Measurements from ENCODE around the gene DPAGT1. TPM values are rescaled to one million over a fixed set of nuclear protein-coding genes. Genes with fewer than 3 reads are reported as not detected.
A peak's percentile ranks its signal among the peaks of the same experiment; 100 is the strongest.

DPAGT1 gene
- total RNA-seq, 2 experiments from 2014 or later: 57.8 to 73.5 TPM

DNA sequence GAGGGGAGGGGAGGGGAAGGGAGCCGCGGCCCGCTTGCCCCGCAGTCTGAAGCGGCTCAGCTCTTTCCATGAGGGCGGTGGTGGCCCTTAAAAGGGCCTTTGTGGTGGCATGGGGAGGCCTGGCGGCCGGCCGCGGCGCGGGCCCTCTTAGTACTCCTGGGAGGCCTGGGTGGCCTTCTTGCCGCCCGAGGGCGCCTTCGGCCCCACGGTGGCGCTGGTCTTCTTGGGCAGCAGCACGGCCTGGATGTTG is 6.9 kb downstream of the DPAGT1 start:
- intact Hi-C loops (cut with DNase I, micrococcal nuclease): loop anchor here (1.0 to 2.0 kb wide), 14 partner anchors 9 to 240 kb away; partner anchors contain the start of genes HINFP (in 2 of the 2), HYOU1 (in 2 of the 2), RPS25 (in 2 of the 2) and TRAPPC4 (in 2 of the 2)
- POLR2A ChIA-PET: interaction anchor here (0.5 to 2.6 kb wide), 12 partner anchors 10 to 243 kb away, joined by 3 to 28 read pairs (median 5); partner anchors contain the start of genes C2CD2L, HINFP, HMBS and RPS25
- peak overlapping the region; percentile 93 for H3K4me3 Mint-ChIP-seq
- peak overlapping the region; percentile 94 for H3K27ac Mint-ChIP-seq
- H3K9me3 Mint-ChIP-seq (ENCODE audit: low read depth): no peaks in the 10 kb centered on the region
- DNase-seq: peak; percentile 74
- no peaks in the 10 kb centered on the region for H3K27me3 Mint-ChIP-seq
- CTCF ChIA-PET: interaction anchor here (0.7 to 3.6 kb wide), 3 partner anchors 12 to 26 kb away, joined by 4 to 11 read pairs (median 9); partner anchors contain the start of genes C2CD2L and HINFP
- H3K4me1 Mint-ChIP-seq: peaks cover 45% of the 10 kb centered on the region
- ATAC-seq: peak; percentile 14
- peaks cover 72% of the 10 kb centered on the region for H3K36me3 Mint-ChIP-seq (ENCODE audit: low read depth)

DNA sequence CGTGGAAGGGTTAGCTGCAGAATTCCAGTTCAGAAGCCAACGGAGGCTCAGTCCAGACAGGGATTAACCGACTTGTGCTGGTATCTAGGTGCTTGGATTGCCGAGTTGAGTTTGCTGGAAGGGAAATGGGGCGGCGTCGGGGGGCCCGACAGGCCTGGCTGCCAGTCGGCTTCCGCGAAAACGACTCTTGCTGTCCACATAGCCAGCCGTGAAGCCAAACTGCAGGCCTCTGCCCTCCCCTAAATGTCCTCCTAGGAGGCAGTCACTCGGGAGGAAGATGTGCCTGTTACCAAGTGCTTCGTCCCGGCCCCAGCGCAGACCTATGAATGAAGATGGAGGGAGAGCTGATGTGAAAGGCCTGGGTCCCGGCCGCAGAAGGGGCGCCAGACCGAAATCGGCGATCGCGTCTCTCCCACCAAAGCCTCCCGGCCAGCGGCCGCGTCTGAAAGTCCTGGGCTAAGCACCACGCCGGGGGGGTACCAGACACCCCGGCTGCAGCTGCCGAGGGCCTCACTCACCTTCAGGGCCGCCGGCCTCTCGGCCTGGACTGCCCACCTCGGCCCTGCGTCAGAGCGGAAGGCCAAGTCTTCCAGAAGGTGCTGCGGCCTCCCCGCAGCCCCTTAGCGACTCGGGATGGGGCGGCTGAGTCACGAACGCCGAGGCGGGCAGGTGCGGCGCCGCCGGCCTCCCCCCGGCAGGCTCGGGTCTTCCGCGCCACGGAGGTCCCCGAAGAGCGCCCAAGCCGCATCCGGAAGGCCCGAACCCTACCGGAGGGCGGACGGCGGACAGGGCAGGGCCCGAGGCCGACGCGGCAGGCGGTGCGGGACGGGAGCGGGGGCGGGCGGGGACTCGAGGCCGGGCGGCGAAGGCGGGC is 7.5 kb downstream of the DPAGT1 start:
- DNase-seq (peak; percentile 68), ATAC-seq (peak; percentile 3)
- intact Hi-C loops (cut with DNase I, micrococcal nuclease): loop anchor here (2.0 kb wide), 4 partner anchors 27 to 165 kb away; partner anchors contain the start of genes NLRX1 (in 1 of the 2) and VPS11 (in 1 of the 2)
- CTCF ChIA-PET: interaction anchor here (1.9 to 3.6 kb wide), 2 partner anchors 13 to 15 kb away, joined by 9 to 11 read pairs; partner anchors contain the start of gene C2CD2L
- peak overlapping the region; percentile 93 for H3K4me3 Mint-ChIP-seq
- peak overlapping the region; percentile 94 for H3K27ac Mint-ChIP-seq
- peaks cover 71% of the 10 kb centered on the region for H3K36me3 Mint-ChIP-seq (ENCODE audit: low read depth)
- H3K4me1 Mint-ChIP-seq: peaks cover 44% of the 10 kb centered on the region
- no peaks in the 10 kb centered on the region for H3K27me3 Mint-ChIP-seq
- no peaks in the 10 kb centered on the region for H3K9me3 Mint-ChIP-seq (ENCODE audit: low read depth)
- POLR2A ChIA-PET: interaction anchor here (0.5 to 2.6 kb wide), 13 partner anchors 8 to 244 kb away, joined by 3 to 28 read pairs (median 4); partner anchors contain the start of genes C2CD2L, HINFP, HMBS and RPS25

DNA sequence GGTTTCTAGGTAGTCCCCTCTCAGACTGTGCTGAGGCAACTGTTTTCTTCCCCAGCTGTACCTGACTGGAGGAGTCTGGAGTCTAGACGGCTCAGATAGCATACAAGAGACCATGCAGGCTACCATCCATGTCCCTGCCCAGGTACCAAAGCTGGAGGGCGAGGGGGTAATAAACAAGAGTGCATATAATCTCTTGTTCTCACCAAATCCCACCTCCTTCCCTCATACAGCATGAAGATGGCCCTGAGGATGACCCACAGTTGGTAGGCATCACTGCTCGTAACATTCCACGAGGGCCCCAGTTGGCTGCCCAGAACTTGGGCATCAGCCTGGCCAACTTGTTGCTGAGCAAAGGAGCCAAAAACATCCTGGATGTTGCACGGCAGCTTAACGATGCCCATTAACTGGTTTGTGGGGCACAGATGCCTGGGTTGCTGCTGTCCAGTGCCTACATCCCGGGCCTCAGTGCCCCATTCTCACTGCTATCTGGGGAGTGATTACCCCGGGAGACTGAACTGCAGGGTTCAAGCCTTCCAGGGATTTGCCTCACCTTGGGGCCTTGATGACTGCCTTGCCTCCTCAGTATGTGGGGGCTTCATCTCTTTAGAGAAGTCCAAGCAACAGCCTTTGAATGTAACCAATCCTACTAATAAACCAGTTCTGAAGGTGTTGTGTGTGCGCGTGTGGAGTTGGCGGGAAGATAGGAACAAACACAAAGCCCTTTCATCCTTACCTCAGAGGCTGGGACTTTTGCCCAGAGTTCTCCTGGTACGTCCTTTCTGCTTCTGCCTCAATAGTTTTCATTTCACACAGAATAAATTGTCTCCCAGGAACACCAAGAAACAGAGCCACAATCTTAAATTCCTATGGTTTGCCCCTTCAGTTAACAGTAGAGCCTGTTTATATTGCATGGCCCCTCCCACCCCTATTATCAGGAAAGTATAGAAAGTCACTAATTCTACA is 8.5 kb downstream of the DPAGT1 start:
- intact Hi-C loops (cut with DNase I, micrococcal nuclease): no loop called here
- CTCF ChIA-PET: interaction anchor here (0.6 to 3.6 kb wide), 4 partner anchors 9 to 398 kb away, joined by 3 to 11 read pairs (median 4); partner anchors contain the start of gene C2CD2L
- DNase-seq (no peak), ATAC-seq (no peak)
- Mint-ChIP-seq H3K9me3 (ENCODE audit: low read depth) (no peaks in the 10 kb centered on the region), H3K27ac (peak overlapping the region; percentile 82), H3K36me3 (ENCODE audit: low read depth) (peaks cover 62% of the 10 kb centered on the region), H3K4me3 (peak overlapping the region; percentile 93), H3K4me1 (peaks cover 38% of the 10 kb centered on the region), H3K27me3 (no peaks in the 10 kb centered on the region)
- POLR2A ChIA-PET: interaction anchor here (0.8 to 2.4 kb wide), 5 partner anchors 9 to 29 kb away, joined by 4 to 13 read pairs (median 4); partner anchors contain the start of genes DPAGT1, HINFP, HMBS and VPS11

DNA sequence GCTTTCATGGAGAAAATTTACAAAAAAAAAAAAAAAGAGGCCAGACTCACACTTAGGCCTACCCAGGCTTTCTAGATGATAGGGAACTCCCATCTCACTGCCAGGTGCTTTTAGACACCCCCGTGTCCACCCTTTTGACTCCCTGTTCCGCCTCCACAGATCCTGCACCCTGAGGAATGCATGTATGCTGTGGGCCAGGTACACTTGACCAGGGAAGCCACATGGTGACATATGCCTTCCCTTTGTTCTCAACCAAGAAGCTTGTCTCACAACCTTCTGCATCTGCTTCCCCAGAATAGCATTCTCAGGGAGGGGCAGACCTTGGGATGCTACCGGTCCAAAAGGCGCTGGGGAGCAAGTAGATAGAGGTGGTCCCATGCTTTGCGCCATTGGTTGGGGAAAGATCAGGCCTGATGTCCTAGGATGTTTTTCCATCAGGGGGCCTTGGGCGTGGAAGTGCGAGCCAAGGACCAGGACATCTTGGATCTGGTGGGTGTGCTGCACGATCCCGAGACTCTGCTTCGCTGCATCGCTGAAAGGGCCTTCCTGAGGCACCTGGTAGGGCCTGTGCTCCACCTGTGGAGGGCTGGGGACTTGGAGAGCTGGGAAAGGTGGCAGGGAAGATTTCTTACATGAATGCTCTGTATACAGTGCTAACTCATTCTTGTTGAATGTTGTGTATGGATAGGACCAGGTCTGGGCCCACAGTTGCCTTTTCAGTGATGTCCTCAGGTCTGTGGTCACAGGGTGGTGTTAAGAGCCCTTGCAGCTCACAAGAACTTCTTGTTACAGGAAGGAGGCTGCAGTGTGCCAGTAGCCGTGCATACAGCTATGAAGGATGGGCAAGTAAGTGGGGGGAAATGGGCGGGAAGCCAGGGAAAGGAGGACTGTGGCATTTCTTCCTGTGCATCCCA is 9.4 kb downstream of the DPAGT1 start:
- H3K4me1 Mint-ChIP-seq: peaks cover 42% of the 10 kb centered on the region
- H3K4me3 Mint-ChIP-seq: peak overlapping the region; percentile 93
- H3K9me3 Mint-ChIP-seq (ENCODE audit: low read depth): no peaks in the 10 kb centered on the region
- POLR2A ChIA-PET: interaction anchor here (0.8 to 2.4 kb wide), 6 partner anchors 8 to 30 kb away, joined by 4 to 13 read pairs (median 6); partner anchors contain the start of genes C2CD2L, DPAGT1, HINFP and HMBS
- intact Hi-C loops (cut with DNase I, micrococcal nuclease): no loop called here
- H3K27me3 Mint-ChIP-seq: no peaks in the 10 kb centered on the region
- peaks cover 53% of the 10 kb centered on the region for H3K36me3 Mint-ChIP-seq (ENCODE audit: low read depth)
- ATAC-seq (no peak), DNase-seq (no peak)
- peak overlapping the region; percentile 23 for H3K27ac Mint-ChIP-seq
- CTCF ChIA-PET: interaction anchor here (0.6 to 1.1 kb wide), 3 partner anchors 10 to 103 kb away, joined by 3 to 4 read pairs (median 3); partner anchors contain the start of gene C2CD2L

DNA sequence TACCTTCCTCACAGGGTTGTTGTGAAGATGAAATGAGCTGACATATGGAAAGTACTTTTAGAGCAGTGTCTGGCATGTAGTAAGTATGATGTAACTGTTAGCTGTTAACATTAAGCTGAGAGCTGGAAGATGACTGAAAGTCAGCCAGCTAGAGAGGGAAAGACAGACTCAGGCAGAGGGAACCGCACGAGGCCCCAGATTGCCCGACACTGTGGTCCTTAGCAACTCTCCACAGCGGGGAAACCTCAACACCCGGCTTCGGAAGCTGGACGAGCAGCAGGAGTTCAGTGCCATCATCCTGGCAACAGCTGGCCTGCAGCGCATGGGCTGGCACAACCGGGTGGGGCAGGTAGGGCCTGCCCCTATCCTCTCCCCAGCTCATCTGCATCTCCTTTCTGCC is 10.5 kb downstream of the DPAGT1 start:
- CTCF ChIA-PET: interaction anchor here (0.7 to 1.0 kb wide), 2 partner anchors 24 to 105 kb away, joined by 3 read pairs; partner anchors contain the start of gene VPS11
- POLR2A ChIA-PET: interaction anchor here (0.6 to 2.4 kb wide), 5 partner anchors 11 to 163 kb away, joined by 3 to 13 read pairs (median 4); partner anchors contain the start of genes C2CD2L, DPAGT1, TRAPPC4 and VPS11
- H3K36me3 Mint-ChIP-seq (ENCODE audit: low read depth): peaks cover 44% of the 10 kb centered on the region
- peaks cover 38% of the 10 kb centered on the region for H3K4me1 Mint-ChIP-seq
- intact Hi-C loops (cut with DNase I, micrococcal nuclease): no loop called here
- no peaks in the 10 kb centered on the region for H3K27me3 Mint-ChIP-seq
- H3K4me3 Mint-ChIP-seq: no peak overlapping the region
- DNase-seq: no peak
- ATAC-seq: no peak
- peak overlapping the region; percentile 71 for H3K27ac Mint-ChIP-seq
- H3K9me3 Mint-ChIP-seq (ENCODE audit: low read depth): no peaks in the 10 kb centered on the region

DNA sequence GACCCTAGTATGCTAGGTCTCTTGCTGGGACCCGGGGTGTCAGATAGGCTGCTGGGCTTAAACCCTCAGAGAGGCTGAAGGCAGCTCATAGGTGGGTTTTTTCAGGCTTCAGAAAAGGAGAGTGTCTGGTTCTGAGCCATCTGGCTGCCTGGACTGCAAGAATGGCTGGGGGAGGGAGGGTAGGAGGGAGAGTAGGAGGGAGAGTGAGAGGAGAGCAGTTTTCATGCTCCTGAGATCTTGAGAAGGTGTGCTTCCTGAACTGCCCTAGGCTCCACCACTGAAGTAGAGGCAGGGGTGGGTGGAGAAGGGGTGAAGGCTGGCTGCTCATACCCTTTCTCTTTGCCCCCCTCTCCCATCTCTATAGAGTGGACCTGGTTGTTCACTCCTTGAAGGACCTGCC is 12.3 kb downstream of the DPAGT1 start:
- Mint-ChIP-seq H3K4me3 (no peak overlapping the region), H3K9me3 (ENCODE audit: low read depth) (no peaks in the 10 kb centered on the region), H3K27ac (no peak overlapping the region), H3K36me3 (ENCODE audit: low read depth) (peaks cover 31% of the 10 kb centered on the region), H3K27me3 (no peaks in the 10 kb centered on the region), H3K4me1 (peaks cover 43% of the 10 kb centered on the region)
- ATAC-seq (no peak), DNase-seq (no peak)
- CTCF ChIA-PET: interaction anchor here (0.7 kb wide), 1 partner anchor 24 kb away, joined by 3 read pairs; no protein-coding TSS in a partner anchor
- POLR2A ChIA-PET: interaction anchor here (1.2 kb wide), 1 partner anchor 13 kb away, joined by 4 read pairs; no protein-coding TSS in a partner anchor
- intact Hi-C loops (cut with DNase I, micrococcal nuclease): no loop called here

DNA sequence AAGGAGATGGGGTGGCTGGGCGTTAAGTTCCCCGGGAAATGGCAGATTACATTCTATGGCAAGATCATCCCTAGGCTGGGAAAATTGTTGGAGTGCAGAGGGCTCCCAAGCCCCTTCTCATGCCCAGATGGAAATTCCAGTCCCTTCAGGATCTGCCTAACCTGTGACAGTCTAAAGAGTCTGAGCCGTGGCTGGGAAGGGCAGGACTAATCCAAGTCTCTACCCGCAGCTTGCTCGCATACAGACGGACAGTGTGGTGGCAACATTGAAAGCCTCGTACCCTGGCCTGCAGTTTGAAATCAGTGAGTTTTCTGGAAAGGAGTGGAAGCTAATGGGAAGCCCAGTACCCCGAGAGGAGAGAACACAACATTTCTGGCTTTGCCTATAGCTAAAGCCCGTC is 13.2 kb downstream of the DPAGT1 start:
- ChIA-PET CTCF (interaction anchor here (1.0 kb wide), 1 partner anchor 21 kb away, joined by 4 read pairs; the partner anchor contains the start of gene VPS11), POLR2A (interaction anchor here (1.2 kb wide), 1 partner anchor 14 kb away, joined by 4 read pairs; no protein-coding TSS in a partner anchor)
- Mint-ChIP-seq H3K4me3 (no peak overlapping the region), H3K36me3 (ENCODE audit: low read depth) (peaks cover 22% of the 10 kb centered on the region), H3K27ac (no peak overlapping the region), H3K9me3 (ENCODE audit: low read depth) (no peaks in the 10 kb centered on the region), H3K27me3 (no peaks in the 10 kb centered on the region), H3K4me1 (peaks cover 42% of the 10 kb centered on the region)
- DNase-seq (no peak), ATAC-seq (no peak)
- intact Hi-C loops (cut with DNase I, micrococcal nuclease): no loop called here

DNA sequence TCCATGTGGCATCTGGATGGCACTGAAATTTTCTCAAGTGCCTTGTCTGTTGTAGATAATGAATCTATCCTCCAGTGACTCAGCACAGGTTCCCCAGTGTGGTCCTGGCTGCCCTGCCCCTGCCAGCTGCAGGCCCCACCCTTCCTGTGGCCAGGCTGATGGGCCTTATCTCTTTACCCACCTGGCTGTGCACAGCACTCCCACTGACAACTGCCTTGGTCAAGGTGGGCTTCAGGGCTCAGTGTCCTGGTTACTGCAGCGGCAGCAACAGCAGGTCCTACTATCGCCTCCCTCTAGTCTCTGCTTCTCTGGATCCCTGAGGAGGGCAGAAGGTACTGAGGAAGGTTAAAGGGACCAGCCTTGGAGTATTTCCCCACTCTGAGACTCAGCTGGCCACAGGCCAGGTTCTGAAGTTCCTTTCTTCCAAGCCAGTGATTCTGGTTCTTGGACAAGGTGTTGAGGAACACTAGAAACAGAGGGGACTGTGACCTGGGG is 13.9 kb downstream of the DPAGT1 start:
- H3K4me1 Mint-ChIP-seq: peaks cover 37% of the 10 kb centered on the region
- H3K27ac Mint-ChIP-seq: no peak overlapping the region
- H3K9me3 Mint-ChIP-seq (ENCODE audit: low read depth): no peaks in the 10 kb centered on the region
- no peak overlapping the region for H3K4me3 Mint-ChIP-seq
- H3K27me3 Mint-ChIP-seq: no peaks in the 10 kb centered on the region
- ChIA-PET CTCF (interaction anchor here (1.1 kb wide), 1 partner anchor 55 kb away, joined by 3 read pairs; no protein-coding TSS in a partner anchor), POLR2A (no interaction called here)
- H3K36me3 Mint-ChIP-seq (ENCODE audit: low read depth): peaks cover 16% of the 10 kb centered on the region
- intact Hi-C loops (cut with DNase I, micrococcal nuclease): no loop called here
- ATAC-seq (no peak), DNase-seq (no peak)

DNA sequence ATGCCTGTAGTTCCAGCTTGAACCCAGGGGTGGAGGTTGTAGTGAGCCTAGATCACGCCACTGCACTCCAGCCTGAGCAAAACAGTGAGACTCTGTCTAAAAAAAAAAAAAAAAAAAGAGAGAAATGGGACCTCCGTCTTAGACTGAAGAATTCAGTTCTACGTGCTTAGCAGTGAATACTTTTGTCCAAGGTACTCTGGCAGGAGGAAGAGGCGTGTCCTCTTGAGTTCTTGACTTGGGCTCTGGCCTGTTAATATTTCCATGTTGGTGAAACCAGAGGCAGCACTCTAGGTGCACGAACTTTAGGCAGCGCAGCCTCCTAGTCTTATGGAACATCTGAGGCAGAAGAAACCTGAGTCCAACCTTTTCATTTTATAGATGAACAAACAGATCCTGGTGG is 14.5 kb downstream of the DPAGT1 start:
- no peak for ATAC-seq
- peak overlapping the region; percentile 9 for H3K4me3 Mint-ChIP-seq
- no peak for DNase-seq
- ChIA-PET POLR2A (interaction anchor here (0.6 to 3.0 kb wide), 2 partner anchors 9 to 15 kb away, joined by 5 to 18 read pairs; partner anchors contain the start of gene DPAGT1), CTCF (interaction anchor here (0.7 to 1.1 kb wide), 2 partner anchors 32 to 54 kb away, joined by 3 to 4 read pairs; no protein-coding TSS in a partner anchor)
- no peaks in the 10 kb centered on the region for H3K27me3 Mint-ChIP-seq
- no peaks in the 10 kb centered on the region for H3K9me3 Mint-ChIP-seq (ENCODE audit: low read depth)
- intact Hi-C loops (cut with DNase I, micrococcal nuclease): no loop called here
- peaks cover 9% of the 10 kb centered on the region for H3K36me3 Mint-ChIP-seq (ENCODE audit: low read depth)
- peaks cover 30% of the 10 kb centered on the region for H3K4me1 Mint-ChIP-seq
- H3K27ac Mint-ChIP-seq: no peak overlapping the region
